Measurements from ENCODE around the gene SV2A.
A peak's percentile ranks its signal among the peaks of the same experiment; 100 is the strongest.

GRCh38 chr1:149886396-149887195 is 31.0 kb downstream of the SV2A start:
- TF ChIP-seq CTCF (IDR thresholded peaks at IDR 0.05) (no peak), POLR2A (IDR thresholded peaks at IDR 0.05) (peak; percentile 99)

All from testis (tissue), 2 donors.